ENCODE data around the gene THNSL1.

THNSL1 gene

DNA sequence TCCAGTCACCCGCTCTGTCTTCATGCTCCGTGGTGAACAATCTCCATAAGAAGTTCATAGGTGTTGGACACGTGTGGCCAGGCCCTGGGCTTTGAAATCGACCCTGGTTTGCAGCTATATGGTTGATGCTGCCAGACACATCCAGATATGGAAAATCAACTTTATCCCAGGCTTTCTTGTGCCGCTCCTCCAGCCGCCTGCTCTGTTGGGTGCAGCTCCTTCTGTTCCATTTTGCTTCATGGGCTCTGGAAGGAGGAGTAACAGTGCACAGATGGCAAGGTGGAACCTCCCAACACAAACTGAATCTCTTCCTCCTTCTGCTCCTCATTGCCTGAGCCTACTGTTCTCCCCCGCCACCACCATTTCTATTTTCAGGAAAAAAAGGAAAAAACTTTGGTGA, 44.7 kb downstream of the THNSL1 start:
- no peak for DNase-seq (ENCODE audit: low read depth)

DNA sequence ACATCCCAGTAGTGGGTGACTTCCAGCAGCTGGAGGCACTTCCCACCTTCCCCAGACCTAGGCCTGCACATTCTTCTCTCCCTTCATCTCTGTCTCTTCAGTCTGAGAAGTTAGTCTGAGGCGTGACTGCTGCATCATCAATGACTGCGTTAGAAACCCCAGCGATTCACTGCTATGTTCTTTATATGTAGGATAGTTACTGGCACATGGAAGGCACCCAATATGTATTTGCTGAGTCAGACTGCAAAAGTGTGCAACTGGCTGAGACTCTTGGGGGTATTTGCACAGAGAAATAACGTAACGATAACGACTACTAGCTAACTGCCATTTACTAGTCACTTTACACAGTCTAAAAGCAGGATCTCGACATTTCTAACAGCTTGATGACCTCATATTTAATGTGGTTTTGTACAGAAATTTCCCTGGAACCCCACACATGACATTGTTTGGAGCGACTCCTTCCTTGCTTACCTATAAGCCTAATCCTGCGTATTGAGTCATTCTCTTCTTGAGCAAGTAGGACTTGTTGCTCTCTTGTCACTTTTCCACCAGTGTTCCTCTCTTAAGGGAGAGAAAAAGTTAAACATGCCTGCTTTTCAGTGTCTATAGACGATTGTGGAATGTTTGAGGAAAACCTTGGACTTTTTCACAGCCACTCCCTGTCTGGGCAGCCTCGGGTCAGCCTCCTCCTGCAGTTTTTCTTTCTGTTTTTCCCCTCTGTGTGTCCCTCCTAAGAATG, 45.5 kb downstream of the THNSL1 start:
- no peak for DNase-seq (ENCODE audit: low read depth)

DNA sequence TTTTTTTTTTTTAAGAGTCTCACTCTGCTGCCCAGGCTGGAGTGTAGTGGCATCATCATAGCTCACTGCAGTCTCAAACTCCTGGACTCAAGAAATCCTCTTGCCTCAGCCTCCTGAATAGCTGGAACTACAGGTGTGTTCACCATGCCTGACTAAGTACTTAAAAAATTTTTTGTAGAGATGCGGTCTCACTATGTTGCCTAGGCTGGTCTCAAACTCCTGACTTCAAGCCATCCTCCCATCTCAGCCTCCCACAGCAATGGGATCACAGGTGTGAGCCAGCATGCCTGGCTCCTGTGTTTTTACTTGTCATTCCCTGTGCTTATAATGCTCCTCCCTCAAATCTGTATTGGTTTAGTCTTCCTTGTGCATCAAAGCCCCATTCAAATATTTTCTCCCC, 46.7 kb downstream of the THNSL1 start:
- no peak for DNase-seq (ENCODE audit: low read depth)

DNA sequence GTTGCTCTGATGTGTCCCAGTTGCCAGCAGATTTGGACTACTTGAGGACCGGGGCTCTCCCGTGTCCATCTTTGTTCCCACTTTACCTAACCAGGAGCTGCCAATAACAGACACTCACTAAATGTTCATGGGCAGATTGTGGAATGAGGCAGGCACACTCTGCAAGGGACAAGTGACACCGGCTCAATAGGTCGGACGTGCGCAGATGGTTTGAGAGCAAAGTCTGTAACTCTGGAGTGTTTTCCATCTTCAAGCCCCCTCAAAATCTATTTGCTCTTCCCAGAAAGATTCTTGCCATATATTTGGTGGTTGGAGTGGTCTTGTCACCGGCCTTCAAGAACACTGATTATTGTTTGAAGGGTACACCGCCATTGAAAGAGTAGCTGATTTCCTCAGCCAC, 47.2 kb downstream of the THNSL1 start:
- no peak for DNase-seq (ENCODE audit: low read depth)

DNA sequence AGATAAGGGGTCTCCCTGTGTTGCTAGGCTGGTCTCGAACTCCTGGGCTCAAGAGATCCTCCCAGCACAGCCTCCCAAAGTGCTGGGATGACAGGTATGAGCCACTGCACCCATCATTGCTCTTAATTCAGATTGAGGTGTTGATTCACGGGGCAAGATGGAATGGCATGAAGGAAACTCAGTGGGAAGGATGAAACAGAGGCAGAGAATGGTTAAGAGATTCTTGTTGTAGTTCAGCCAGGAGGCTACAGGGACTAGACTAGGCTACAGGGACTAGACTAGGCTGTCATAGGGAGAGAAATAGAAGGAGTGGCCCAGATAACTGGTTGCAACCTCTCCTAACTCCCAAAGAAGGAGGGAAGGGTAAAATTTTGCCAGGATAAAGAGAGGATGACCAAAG, 48.0 kb downstream of the THNSL1 start:
- no peak for DNase-seq (ENCODE audit: low read depth)

DNA sequence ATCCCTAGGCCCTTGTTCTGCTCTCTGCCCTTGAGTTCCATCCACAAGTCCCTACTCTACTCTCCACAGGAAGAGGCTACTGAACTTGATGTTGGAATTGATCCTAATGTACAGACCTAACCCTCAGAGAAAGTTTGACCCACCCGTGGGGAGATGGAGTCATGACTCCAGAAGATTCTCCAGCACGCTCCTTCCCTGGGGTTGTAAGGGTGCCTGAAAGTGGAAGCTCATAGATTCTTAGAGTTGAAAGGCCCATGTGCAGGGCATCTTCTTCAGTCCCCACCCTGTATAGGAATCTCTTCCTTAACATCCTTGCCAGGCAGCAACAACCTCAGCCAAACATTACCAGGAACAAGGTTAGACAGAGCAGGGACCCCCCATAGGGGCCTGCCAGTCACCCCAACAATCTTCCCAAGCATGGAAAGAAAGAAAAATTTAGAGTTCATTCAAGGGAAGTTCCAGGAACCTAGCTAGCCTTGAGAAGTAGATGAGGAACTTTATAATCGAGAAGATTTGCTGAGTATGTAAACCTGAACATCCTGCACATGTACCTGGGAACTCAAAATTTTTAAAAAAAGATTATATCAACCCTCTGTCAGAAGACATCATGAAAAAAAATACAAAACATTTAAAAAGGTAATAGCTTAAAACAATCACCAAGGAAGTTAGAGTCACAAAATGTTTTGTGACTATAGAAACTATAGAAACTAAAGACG, 49.5 kb downstream of the THNSL1 start:
- no peak for DNase-seq (ENCODE audit: low read depth)

DNA sequence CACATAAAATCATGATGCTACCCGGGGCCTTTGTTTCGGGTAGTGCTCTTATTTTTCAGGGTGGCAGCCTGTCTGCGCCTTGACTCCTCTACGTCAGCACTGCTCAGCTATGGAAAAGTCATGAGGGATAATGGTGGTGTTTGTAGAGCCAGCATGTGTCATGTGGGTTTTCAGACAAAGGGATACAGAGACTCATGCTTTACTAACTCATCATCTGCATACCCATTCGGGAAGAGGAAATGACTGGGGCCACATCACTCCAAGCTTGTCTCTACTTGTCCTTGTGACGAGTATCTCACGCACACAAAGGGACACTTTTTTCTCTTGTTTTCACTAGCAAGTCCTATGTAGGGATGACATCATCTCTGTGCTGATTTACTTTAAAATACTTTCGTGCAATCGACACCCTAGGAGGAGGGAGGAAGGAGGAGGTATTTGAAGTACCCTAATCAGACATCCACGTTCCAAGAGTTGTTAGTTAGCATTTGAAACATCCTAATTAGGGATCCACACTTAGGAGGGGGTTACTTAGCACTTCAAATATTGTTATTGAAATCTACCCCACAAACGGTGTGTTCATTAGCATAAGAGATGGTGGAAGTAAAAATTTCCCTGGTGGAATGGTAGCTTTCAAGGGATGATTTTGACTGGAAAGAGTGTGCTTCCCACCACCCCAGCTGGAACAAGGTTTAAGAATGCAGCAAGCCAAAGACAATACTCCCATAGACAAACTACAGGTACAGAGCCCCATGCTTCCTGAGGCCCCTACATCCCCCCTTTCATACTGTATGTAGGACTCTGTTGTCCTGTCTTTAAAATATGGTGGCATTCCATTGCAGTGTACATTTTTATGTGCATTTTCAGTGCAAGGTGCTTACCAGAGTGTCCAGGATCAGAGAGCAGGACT, 52.0 kb downstream of the THNSL1 start:
- no peak for DNase-seq (ENCODE audit: low read depth)

DNA sequence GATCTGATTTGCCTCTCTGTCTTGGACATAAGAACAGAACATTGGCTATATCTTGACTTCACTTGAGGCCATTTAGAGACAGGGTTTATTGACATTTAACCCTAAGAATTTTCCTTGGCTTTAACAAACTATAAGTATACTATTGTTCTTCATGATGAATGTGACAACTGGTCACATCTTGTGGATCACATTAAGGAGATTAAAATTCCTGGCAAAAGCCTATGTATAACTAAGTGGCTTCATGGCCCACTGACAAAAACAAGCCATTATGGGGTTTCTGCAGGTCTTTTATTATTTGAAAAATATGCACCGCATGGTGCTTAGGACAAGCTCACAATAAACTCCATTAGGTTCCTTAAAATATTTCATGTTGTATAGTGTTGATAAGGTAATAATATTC, 54.8 kb downstream of the THNSL1 start:
- no peak for DNase-seq (ENCODE audit: low read depth)

DNA sequence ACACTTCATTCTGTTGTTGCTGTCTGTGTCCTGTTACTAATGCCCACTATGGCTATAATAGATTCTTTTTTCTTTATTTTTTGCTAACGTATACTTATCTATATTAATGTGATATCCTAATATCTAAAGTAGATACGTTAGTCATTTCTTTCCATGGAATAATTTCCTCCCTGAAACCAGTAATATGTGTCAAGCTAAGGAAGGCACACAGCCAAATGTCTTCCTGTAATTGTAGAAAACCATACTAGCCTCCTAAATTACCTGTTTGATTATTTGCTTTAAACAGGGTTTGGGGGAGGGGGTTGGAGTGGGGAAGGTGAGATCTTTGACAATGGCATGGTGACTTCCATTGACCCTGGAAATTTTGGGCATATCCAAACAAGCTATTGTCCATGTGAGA, 56.4 kb downstream of the THNSL1 start:
- no peak for DNase-seq (ENCODE audit: low read depth)

DNA sequence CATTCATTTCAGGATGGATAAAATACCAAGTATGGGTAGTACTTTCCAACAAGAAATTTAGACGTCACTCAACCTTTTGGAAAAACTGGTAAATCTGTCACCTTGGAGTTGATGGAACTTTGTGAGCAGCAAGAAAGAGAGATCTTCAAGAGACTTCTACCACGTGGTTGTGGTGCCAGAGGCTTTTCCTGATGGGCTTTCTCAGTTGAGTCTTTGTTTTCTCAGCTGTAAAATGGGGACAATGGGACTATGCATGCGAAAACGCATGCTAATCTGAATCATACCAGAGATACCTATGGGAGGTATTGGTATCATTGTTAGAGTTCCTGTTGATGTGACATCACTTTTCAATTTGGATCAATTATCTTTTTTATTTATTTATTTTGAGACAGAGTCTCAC, 59.4 kb downstream of the THNSL1 start:
- no peak for DNase-seq (ENCODE audit: low read depth)
